ENCODE data around the gene ACKR2.

The ACKR2 gene

GRCh38 chr3:42809202-42809601, at the start of gene ACKR2:
Gene ACKR2, plus strand, starts transcription at chr3:42809445. Its CDS starts 55,058 bp downstream, at chr3:42864503.
- Mint-ChIP-seq H3K27ac (no peak within 1 kb of the TSS), H3K36me3 (ENCODE audit: low read depth) (no peaks in the 10 kb centered on the region), H3K9me3 (no peaks in the 10 kb centered on the region), H3K4me3 (no peak within 1 kb of the TSS), H3K4me1 (ENCODE audit: low read depth) (peaks cover 9% of the 10 kb centered on the region), H3K27me3 (peaks cover 17% of the 10 kb centered on the region)

- Mint-ChIP-seq H3K27ac (no peak overlapping the region), H3K27me3 (no peaks in the 10 kb centered on the region), H3K4me3 (no peak overlapping the region), H3K9me3 (no peaks in the 10 kb centered on the region), H3K36me3 (ENCODE audit: low read depth) (no peaks in the 10 kb centered on the region), H3K4me1 (ENCODE audit: low read depth) (no peaks in the 10 kb centered on the region)
Observed at GRCh38 chr3:42762046-42762724, 47.1 kb upstream of the ACKR2 start.

- H3K27me3 Mint-ChIP-seq, result no peaks in the 10 kb centered on the region
- no peaks in the 10 kb centered on the region for H3K36me3 Mint-ChIP-seq (ENCODE audit: low read depth)
- no peaks in the 10 kb centered on the region for H3K9me3 Mint-ChIP-seq
- no peak overlapping the region for H3K27ac Mint-ChIP-seq
- no peak overlapping the region for H3K4me3 Mint-ChIP-seq
- no peaks in the 10 kb centered on the region for H3K4me1 Mint-ChIP-seq (ENCODE audit: low read depth)
Observed at GRCh38 chr3:42763021-42763420, 46.2 kb upstream of the ACKR2 start.

GRCh38 chr3:42764115-42764514, 45.1 kb upstream of the ACKR2 start:
- H3K36me3 Mint-ChIP-seq (ENCODE audit: low read depth), result no peaks in the 10 kb centered on the region
- H3K4me3 Mint-ChIP-seq, result no peak overlapping the region
- no peaks in the 10 kb centered on the region for H3K4me1 Mint-ChIP-seq (ENCODE audit: low read depth)
- H3K27ac Mint-ChIP-seq, result no peak overlapping the region
- H3K27me3 Mint-ChIP-seq, result no peaks in the 10 kb centered on the region
- H3K9me3 Mint-ChIP-seq, result no peaks in the 10 kb centered on the region

GRCh38 chr3:42764561-42765295, 44.5 kb upstream of the ACKR2 start:
- no peaks in the 10 kb centered on the region for H3K27me3 Mint-ChIP-seq
- no peaks in the 10 kb centered on the region for H3K9me3 Mint-ChIP-seq
- H3K36me3 Mint-ChIP-seq (ENCODE audit: low read depth), result no peaks in the 10 kb centered on the region
- H3K4me1 Mint-ChIP-seq (ENCODE audit: low read depth), result no peaks in the 10 kb centered on the region
- H3K4me3 Mint-ChIP-seq, result no peak overlapping the region
- no peak overlapping the region for H3K27ac Mint-ChIP-seq

GRCh38 chr3:42769477-42770131, 39.6 kb upstream of the ACKR2 start:
- Mint-ChIP-seq H3K4me1 (ENCODE audit: low read depth) (peaks cover 15% of the 10 kb centered on the region), H3K36me3 (ENCODE audit: low read depth) (no peaks in the 10 kb centered on the region), H3K4me3 (no peak overlapping the region), H3K27me3 (no peaks in the 10 kb centered on the region), H3K27ac (no peak overlapping the region), H3K9me3 (no peaks in the 10 kb centered on the region)

GRCh38 chr3:42771271-42771670, 38.0 kb upstream of the ACKR2 start:
- no peak overlapping the region for H3K4me3 Mint-ChIP-seq
- no peaks in the 10 kb centered on the region for H3K9me3 Mint-ChIP-seq
- no peaks in the 10 kb centered on the region for H3K27me3 Mint-ChIP-seq
- peaks cover 15% of the 10 kb centered on the region for H3K4me1 Mint-ChIP-seq (ENCODE audit: low read depth)
- H3K36me3 Mint-ChIP-seq (ENCODE audit: low read depth), result no peaks in the 10 kb centered on the region
- H3K27ac Mint-ChIP-seq, result no peak overlapping the region

GRCh38 chr3:42772670-42773408, 36.4 kb upstream of the ACKR2 start, which contains the start of gene CCDC13:
Gene CCDC13, minus strand, starts transcription at chr3:42773253. Its CDS starts 14,908 bp downstream, at chr3:42758345.
- peak within 1 kb of the TSS; percentile 90 for H3K27ac Mint-ChIP-seq
- no peaks in the 10 kb centered on the region for H3K27me3 Mint-ChIP-seq
- no peaks in the 10 kb centered on the region for H3K36me3 Mint-ChIP-seq (ENCODE audit: low read depth)
- H3K4me3 Mint-ChIP-seq, result peak within 1 kb of the TSS; percentile 90
- peaks cover 15% of the 10 kb centered on the region for H3K4me1 Mint-ChIP-seq (ENCODE audit: low read depth)
- H3K9me3 Mint-ChIP-seq, result no peaks in the 10 kb centered on the region

- Mint-ChIP-seq H3K27me3 (no peaks in the 10 kb centered on the region), H3K9me3 (no peaks in the 10 kb centered on the region), H3K4me1 (ENCODE audit: low read depth) (peaks cover 15% of the 10 kb centered on the region), H3K36me3 (ENCODE audit: low read depth) (no peaks in the 10 kb centered on the region), H3K27ac (peak overlapping the region; percentile 90), H3K4me3 (peak overlapping the region; percentile 90)
Observed at GRCh38 chr3:42773409-42773751, 35.9 kb upstream of the ACKR2 start.

- H3K4me1 Mint-ChIP-seq (ENCODE audit: low read depth), result peaks cover 2% of the 10 kb centered on the region
- no peak overlapping the region for H3K4me3 Mint-ChIP-seq
- peaks cover 17% of the 10 kb centered on the region for H3K36me3 Mint-ChIP-seq (ENCODE audit: low read depth)
- H3K9me3 Mint-ChIP-seq, result no peaks in the 10 kb centered on the region
- H3K27me3 Mint-ChIP-seq, result no peaks in the 10 kb centered on the region
- no peak overlapping the region for H3K27ac Mint-ChIP-seq
Observed at GRCh38 chr3:42778644-42779043, 30.6 kb upstream of the ACKR2 start.

GRCh38 chr3:42780398-42780797, 28.8 kb upstream of the ACKR2 start:
- no peaks in the 10 kb centered on the region for H3K9me3 Mint-ChIP-seq
- H3K4me3 Mint-ChIP-seq, result no peak overlapping the region
- no peaks in the 10 kb centered on the region for H3K4me1 Mint-ChIP-seq (ENCODE audit: low read depth)
- peaks cover 21% of the 10 kb centered on the region for H3K36me3 Mint-ChIP-seq (ENCODE audit: low read depth)
- H3K27ac Mint-ChIP-seq, result no peak overlapping the region
- no peaks in the 10 kb centered on the region for H3K27me3 Mint-ChIP-seq

- Mint-ChIP-seq H3K27ac (no peak overlapping the region), H3K9me3 (no peaks in the 10 kb centered on the region), H3K27me3 (no peaks in the 10 kb centered on the region), H3K4me1 (ENCODE audit: low read depth) (no peaks in the 10 kb centered on the region), H3K4me3 (no peak overlapping the region), H3K36me3 (ENCODE audit: low read depth) (peaks cover 28% of the 10 kb centered on the region)
Observed at GRCh38 chr3:42780892-42781700, 28.1 kb upstream of the ACKR2 start.

- H3K4me1 Mint-ChIP-seq (ENCODE audit: low read depth), result no peaks in the 10 kb centered on the region
- no peaks in the 10 kb centered on the region for H3K27me3 Mint-ChIP-seq
- H3K4me3 Mint-ChIP-seq, result no peak overlapping the region
- H3K27ac Mint-ChIP-seq, result no peak overlapping the region
- no peaks in the 10 kb centered on the region for H3K9me3 Mint-ChIP-seq
- H3K36me3 Mint-ChIP-seq (ENCODE audit: low read depth), result peaks cover 38% of the 10 kb centered on the region
Observed at GRCh38 chr3:42786212-42786611, 23.0 kb upstream of the ACKR2 start.

- H3K27me3 Mint-ChIP-seq, result no peaks in the 10 kb centered on the region
- H3K36me3 Mint-ChIP-seq (ENCODE audit: low read depth), result peaks cover 40% of the 10 kb centered on the region
- no peak overlapping the region for H3K27ac Mint-ChIP-seq
- H3K9me3 Mint-ChIP-seq, result no peaks in the 10 kb centered on the region
- H3K4me1 Mint-ChIP-seq (ENCODE audit: low read depth), result no peaks in the 10 kb centered on the region
- no peak overlapping the region for H3K4me3 Mint-ChIP-seq
Observed at GRCh38 chr3:42786631-42787030, 22.6 kb upstream of the ACKR2 start.
